Testis (tissue), 3 donors: Measurements from ENCODE around the gene RASA2. TPM values are rescaled to one million over a fixed set of nuclear protein-coding genes. Genes with fewer than 3 reads are reported as not detected.

Experiments used
- DNase-seq: peaks from one replicate; pipeline ENCODE4 v3.0.0-alpha.2; 2019
- H3K27ac ChIP-seq, 2 donors: fragments of 200-600 bp; sonication (generic); one replicate each; pipeline ENCODE4 v1.5.1; 2019
- H3K27me3 ChIP-seq: fragments of 200-600 bp; sonication (generic); one replicate; pipeline ENCODE4 v1.5.1; 2019
- H3K36me3 ChIP-seq: fragments of 200-600 bp; sonication (generic); one replicate; pipeline ENCODE4 v1.5.1; 2017; ENCODE audit warnings: low read depth; ENCODE audit errors: missing control alignments
- H3K4me1 ChIP-seq: fragments of 200-600 bp; sonication (generic); one replicate; pipeline ENCODE4 v1.5.1; 2019
- H3K4me3 ChIP-seq, 2 donors: fragments of 200-600 bp; sonication (generic); one replicate each; pipeline ENCODE4 v1.5.1; 2017 to 2019
- H3K9me3 ChIP-seq: fragments of 200-600 bp; sonication (generic); one replicate; pipeline ENCODE4 v1.5.1; 2017
- CTCF ChIP-seq, 3 experiments: fragments of 450-650 bp in 2 of 3; fragments of 200-600 bp in 1 of 3; sonication (generic) in 1 of 3; IDR thresholded peaks; one replicate each; pipeline ENCODE4 v1.5.1; 2016 to 2019; ENCODE audit warnings: antibody characterized with exemption in 3 of 3, mild to moderate bottlenecking in 2 of 3, moderate library complexity in 1 of 3
- POLR2A ChIP-seq: fragments of 450-650 bp; IDR thresholded peaks from one replicate; pipeline ENCODE4 v1.6.1; 2017; ENCODE audit warnings: antibody characterized with exemption, mild to moderate bottlenecking, moderate library complexity
- WGBS, 2 donors: methylation state at CpG; one replicate each; pipeline ENCODE4 v1.1.5; 2018; 5-methylcytosine and 5-hydroxymethylcytosine counted together
- intact Hi-C: fragments of 100-400 bp; cut with DNase I; formaldehyde crosslinking; loops from one replicate; pipeline ENCODE4 v1.15.1; 2023; ENCODE audit warnings: low total_unique reads
- polyA plus RNA-seq: library from polyadenylated mRNA; stranded (reverse); fragments of 350-450 nt; fragmentation: Illumina TruSeq; extraction: RNeasy Lipid Tissue Mini Kit (QIAGEN cat#74804); gene quantifications from one replicate; pipeline ENCODE4 v1.2.3, GENCODE V29; 2014; ENCODE audit warnings: low read depth, low replicate concordance; ENCODE audit not compliant: insufficient read depth
- total RNA-seq, 2 donors: library from RNA; depleted of rRNA; stranded (reverse); fragments of >200 nt; gene quantifications; one replicate each; pipeline ENCODE4 v1.2.3, GENCODE V29; 2016

The RASA2 gene
- total and polyA plus RNA-seq, 3 donors from 2014 or later = 16.2 to 18.3 (median 18.2) TPM

- Histone ChIP-seq H3K36me3 (no peaks in the 10 kb centered on the region), H3K9me3 (no peaks in the 10 kb centered on the region), H3K27me3 (no peaks in the 10 kb centered on the region), H3K4me3 (no peak overlapping the region), H3K4me1 (no peaks in the 10 kb centered on the region), H3K27ac (no peak overlapping the region)
- TF ChIP-seq POLR2A = no peak
- TF ChIP-seq CTCF (IDR thresholded peaks at IDR 0.05) = no peak
- intact Hi-C loops = no loop called here
- DNase-seq = no peak
- WGBS, 2 donors = 80 to 92% methylated on average over 4 of the region's 4 CpGs
Measured at GRCh38 chr3:141632779-141633374, 146.1 kb downstream of the RASA2 start.

- Histone ChIP-seq H3K4me3 (no peak overlapping the region), H3K9me3 (no peaks in the 10 kb centered on the region), H3K27me3 (no peaks in the 10 kb centered on the region), H3K27ac (no peak overlapping the region), H3K4me1 (no peaks in the 10 kb centered on the region), H3K36me3 (no peaks in the 10 kb centered on the region)
- no peak for DNase-seq
- no peak for TF ChIP-seq CTCF (IDR thresholded peaks at IDR 0.05)
- no peak for TF ChIP-seq POLR2A
- intact Hi-C loops = no loop called here
- 70 to 93% methylated on average over 2 of the region's 2 CpGs for WGBS, 2 donors
Measured at GRCh38 chr3:141642215-141642614, 155.4 kb downstream of the RASA2 start.

- intact Hi-C loops = no loop called here
- TF ChIP-seq POLR2A (no peak), CTCF (IDR thresholded peaks at IDR 0.05) (no peak)
- Histone ChIP-seq H3K27me3 (no peaks in the 10 kb centered on the region), H3K4me3 (no peak overlapping the region), H3K9me3 (no peaks in the 10 kb centered on the region), H3K4me1 (no peaks in the 10 kb centered on the region), H3K27ac (no peak overlapping the region), H3K36me3 (no peaks in the 10 kb centered on the region)
- no peak for DNase-seq
Measured at GRCh38 chr3:141643391-141643790, 156.6 kb downstream of the RASA2 start.

- 88 to 97% methylated on average over 1 of the region's 1 CpG for WGBS, 2 donors
- no peak for TF ChIP-seq CTCF (IDR thresholded peaks at IDR 0.05)
- TF ChIP-seq POLR2A = no peak
- no peaks in the 10 kb centered on the region for H3K4me1 ChIP-seq
- no peaks in the 10 kb centered on the region for H3K36me3 ChIP-seq
- no peak overlapping the region for H3K27ac ChIP-seq
- intact Hi-C loops = no loop called here
- no peaks in the 10 kb centered on the region for H3K9me3 ChIP-seq
- DNase-seq = no peak
- no peaks in the 10 kb centered on the region for H3K27me3 ChIP-seq
- no peak overlapping the region for H3K4me3 ChIP-seq
Measured at GRCh38 chr3:141643796-141644195, 157.0 kb downstream of the RASA2 start.

GRCh38 chr3:141644931-141645330 is 158.1 kb downstream of the RASA2 start:
- Histone ChIP-seq H3K27ac (no peak overlapping the region), H3K27me3 (no peaks in the 10 kb centered on the region), H3K4me3 (no peak overlapping the region), H3K9me3 (no peaks in the 10 kb centered on the region), H3K4me1 (no peaks in the 10 kb centered on the region), H3K36me3 (no peaks in the 10 kb centered on the region)
- DNase-seq = peak; percentile 87
- TF ChIP-seq POLR2A = no peak
- peak; percentile 36 to 47 (median 37) for TF ChIP-seq CTCF (IDR thresholded peaks at IDR 0.05)
- intact Hi-C loops = no loop called here
- WGBS, 2 donors = 51 to 61% methylated on average over 5 of the region's 5 CpGs
